ENCODE measurements around the gene ATP5IF1. TPM values are rescaled to one million over a fixed set of nuclear protein-coding genes. Genes with fewer than 3 reads are reported as not detected.

Gene ATP5IF1
- total and polyA plus RNA-seq, 2 donors (not counting 1 experiment from before 2014, with no cell fraction given), result 146 to 269 TPM

DNA sequence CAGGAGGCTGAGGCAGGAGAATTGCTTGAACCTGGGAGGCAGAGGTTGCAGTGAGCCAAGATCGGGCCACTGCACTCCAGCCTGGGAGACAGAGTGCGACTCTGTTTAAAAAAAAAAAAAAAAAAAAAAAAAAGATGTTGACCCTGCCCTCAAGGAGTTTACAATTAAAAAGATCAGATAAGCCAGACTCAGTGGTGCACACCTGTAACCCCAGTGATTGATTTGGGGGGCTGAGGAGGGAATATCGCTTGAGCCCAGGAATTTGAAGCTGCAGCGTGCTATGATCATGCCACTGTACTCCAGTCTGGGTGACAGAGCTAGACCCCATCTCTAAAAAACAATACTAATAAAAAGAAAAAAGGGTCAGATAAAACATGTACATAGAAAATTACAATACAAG, 21.8 kb downstream of the ATP5IF1 start:
- no peak overlapping the region for H2AFZ ChIP-seq (ENCODE audit: low read length)
- DNase-seq (ENCODE audit: low read depth in 2 of 2), result no peak
- H3K4me2 ChIP-seq (ENCODE audit: extremely low read depth, insufficient read depth, low read length), result no peak overlapping the region
- H3K27ac ChIP-seq (ENCODE audit: insufficient read depth, low read length), result no peak overlapping the region
- H3K9ac ChIP-seq (ENCODE audit: insufficient read depth, low read length), result no peak overlapping the region
- peaks cover 9% of the 10 kb centered on the region for H3K4me1 ChIP-seq (ENCODE audit: control insufficient read depth, extremely low read depth, insufficient read depth, low read length)
- no peak overlapping the region for H3K4me3 ChIP-seq (replicated peaks in 1 of 4; ENCODE audit: control extremely low read depth in 1 of 4, insufficient read depth in 1 of 4, low read depth in 3 of 4, low read length in 4 of 4)
- peaks cover 27% of the 10 kb centered on the region for H3K79me2 ChIP-seq (ENCODE audit: control insufficient read depth, insufficient read depth, low read length)
- TF ChIP-seq EZH2 (IDR thresholded peaks at IDR 0.05; ENCODE audit: low read length, missing control alignments) (no peak), CTCF (conservative IDR thresholded peaks at IDR 0.05 in 1 of 2, IDR thresholded peaks at IDR 0.05 in 1 of 2; ENCODE audit: low read depth in 1 of 2, low read length in 2 of 2) (no peak)
- peaks cover 8% of the 10 kb centered on the region for H4K20me1 ChIP-seq (ENCODE audit: control insufficient read depth, extremely low read depth, insufficient read depth, low read length)
- no peaks in the 10 kb centered on the region for H3K9me3 ChIP-seq (ENCODE audit: control insufficient read depth, insufficient read depth, low read depth, low read length)
- H3K27me3 ChIP-seq (ENCODE audit: control insufficient read depth, insufficient read depth, low read length), result no peaks in the 10 kb centered on the region
- no peaks in the 10 kb centered on the region for H3K36me3 ChIP-seq (ENCODE audit: control insufficient read depth, insufficient read depth, low read length)

DNA sequence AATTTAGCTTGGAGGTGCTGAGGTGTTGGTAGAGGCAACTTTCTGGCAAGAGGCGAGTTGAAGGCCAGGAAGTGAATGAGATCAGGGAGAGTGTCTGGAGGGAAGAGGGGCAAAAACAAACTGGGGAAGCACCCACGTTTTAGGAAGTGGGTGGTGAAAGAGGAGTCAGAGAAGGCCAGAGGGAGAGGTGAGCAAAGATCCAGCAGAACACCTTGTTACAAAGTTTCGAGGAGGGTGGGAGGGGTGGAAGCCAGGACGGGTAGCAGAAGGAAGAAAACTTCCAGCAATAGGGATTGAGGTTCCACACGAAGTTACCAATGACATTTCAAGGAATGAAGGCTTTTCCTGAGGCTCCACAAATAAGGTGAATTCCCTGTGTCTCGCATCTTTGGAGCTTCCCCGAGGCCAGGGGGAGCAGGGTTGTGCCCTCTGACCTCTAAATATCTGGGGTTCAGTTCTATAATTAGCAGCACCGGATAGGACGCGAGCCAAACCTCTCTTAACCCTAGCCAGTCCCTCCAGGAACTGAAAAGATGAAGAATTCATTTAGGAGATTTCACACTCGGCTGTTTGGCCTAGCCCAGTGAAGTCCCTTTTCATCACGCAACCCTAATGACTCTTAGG, 22.8 kb downstream of the ATP5IF1 start:
- no peak overlapping the region for H3K9ac ChIP-seq (ENCODE audit: insufficient read depth, low read length)
- no peaks in the 10 kb centered on the region for H3K9me3 ChIP-seq (ENCODE audit: control insufficient read depth, insufficient read depth, low read depth, low read length)
- no peaks in the 10 kb centered on the region for H3K27me3 ChIP-seq (ENCODE audit: control insufficient read depth, insufficient read depth, low read length)
- peak overlapping the region; percentile 92 for H3K27ac ChIP-seq (ENCODE audit: insufficient read depth, low read length)
- H3K4me2 ChIP-seq (ENCODE audit: extremely low read depth, insufficient read depth, low read length), result peak overlapping the region; percentile 73
- H3K4me1 ChIP-seq (ENCODE audit: control insufficient read depth, extremely low read depth, insufficient read depth, low read length), result peaks cover 11% of the 10 kb centered on the region
- no peaks in the 10 kb centered on the region for H3K36me3 ChIP-seq (ENCODE audit: control insufficient read depth, insufficient read depth, low read length)
- peak overlapping the region; percentile 65 for H2AFZ ChIP-seq (ENCODE audit: low read length)
- peak overlapping the region in 2 of 4 experiments; percentile 32 to 44 for H3K4me3 ChIP-seq (replicated peaks in 1 of 4; ENCODE audit: control extremely low read depth in 1 of 4, insufficient read depth in 1 of 4, low read depth in 3 of 4, low read length in 4 of 4)
- H4K20me1 ChIP-seq (ENCODE audit: control insufficient read depth, extremely low read depth, insufficient read depth, low read length), result peaks cover 11% of the 10 kb centered on the region
- peaks cover 37% of the 10 kb centered on the region for H3K79me2 ChIP-seq (ENCODE audit: control insufficient read depth, insufficient read depth, low read length)
- TF ChIP-seq CTCF (conservative IDR thresholded peaks at IDR 0.05 in 1 of 2, IDR thresholded peaks at IDR 0.05 in 1 of 2; ENCODE audit: low read depth in 1 of 2, low read length in 2 of 2) (no peak), EZH2 (IDR thresholded peaks at IDR 0.05; ENCODE audit: low read length, missing control alignments) (no peak)
- DNase-seq (ENCODE audit: low read depth in 2 of 2), result no peak

- peaks cover 11% of the 10 kb centered on the region for H3K4me1 ChIP-seq (ENCODE audit: control insufficient read depth, extremely low read depth, insufficient read depth, low read length)
- peak within 1 kb of the TSS; percentile 73 for H3K4me2 ChIP-seq (ENCODE audit: extremely low read depth, insufficient read depth, low read length)
- H3K9me3 ChIP-seq (ENCODE audit: control insufficient read depth, insufficient read depth, low read depth, low read length), result no peaks in the 10 kb centered on the region
- H3K4me3 ChIP-seq (replicated peaks in 1 of 4; ENCODE audit: control extremely low read depth in 1 of 4, insufficient read depth in 1 of 4, low read depth in 3 of 4, low read length in 4 of 4), result peak within 1 kb of the TSS; percentile 58 to 94 (median 73)
- TF ChIP-seq EZH2 (IDR thresholded peaks at IDR 0.05; ENCODE audit: low read length, missing control alignments), result no peak
- TF ChIP-seq CTCF (conservative IDR thresholded peaks at IDR 0.05 in 1 of 2, IDR thresholded peaks at IDR 0.05 in 1 of 2; ENCODE audit: low read depth in 1 of 2, low read length in 2 of 2), result no peak
- no peaks in the 10 kb centered on the region for H3K27me3 ChIP-seq (ENCODE audit: control insufficient read depth, insufficient read depth, low read length)
- peak within 1 kb of the TSS; percentile 65 for H2AFZ ChIP-seq (ENCODE audit: low read length)
- peak within 1 kb of the TSS; percentile 92 for H3K27ac ChIP-seq (ENCODE audit: insufficient read depth, low read length)
- no peaks in the 10 kb centered on the region for H3K36me3 ChIP-seq (ENCODE audit: control insufficient read depth, insufficient read depth, low read length)
- H3K9ac ChIP-seq (ENCODE audit: insufficient read depth, low read length), result peak within 1 kb of the TSS; percentile 94
- peaks cover 11% of the 10 kb centered on the region for H4K20me1 ChIP-seq (ENCODE audit: control insufficient read depth, extremely low read depth, insufficient read depth, low read length)
- DNase-seq (ENCODE audit: low read depth in 2 of 2), result peak; percentile 94 to 99
- peaks cover 44% of the 10 kb centered on the region for H3K79me2 ChIP-seq (ENCODE audit: control insufficient read depth, insufficient read depth, low read length)
Observed at GRCh38 chr1:28259252-28259933, 23.5 kb downstream of the ATP5IF1 start, which contains the start of gene SESN2. TSS of gene SESN2 (plus strand) at chr1:28259518. CDS start at chr1:28259848, 330 bp downstream.

Measured in fibroblast of lung (primary cell).